Lower lobe of right lung (tissue), 2 donors: ENCODE data around the gene YIPF4. TPM values are rescaled to one million over a fixed set of nuclear protein-coding genes. Genes with fewer than 3 reads are reported as not detected.
A peak's percentile ranks its signal among the peaks of the same experiment; 100 is the strongest.
"Not testable (repeated sequence)": the region's sequence is repeated elsewhere in the genome, so short reads cannot be mapped to it uniquely, and the experiment has no call there.

Experiments used
- ATAC-seq, 2 donors: fragments of 200-7000 bp; cut with Tn5 transposase; one replicate each; pipeline ENCODE4 v1.9.1; 2020 to 2022; ENCODE audit warnings: mild to moderate bottlenecking in 2 of 2, moderate library complexity in 2 of 2
- DNase-seq: peaks from one replicate; pipeline ENCODE4 v3.0.0-alpha.2; 2020
- H3K27ac ChIP-seq: fragments of 200-600 bp; one replicate; pipeline ENCODE4 v1.8.0; 2022
- H3K27me3 ChIP-seq: fragments of 200-600 bp; one replicate; pipeline ENCODE4 v1.8.0; 2022; ENCODE audit warnings: low read depth
- H3K36me3 ChIP-seq: fragments of 200-600 bp; one replicate; pipeline ENCODE4 v1.8.0; 2022; ENCODE audit warnings: mild to moderate bottlenecking
- H3K4me1 ChIP-seq: fragments of 200-600 bp; one replicate; pipeline ENCODE4 v1.8.0; 2022
- H3K4me3 ChIP-seq: fragments of 200-600 bp; one replicate; pipeline ENCODE4 v1.8.0; 2022; ENCODE audit warnings: mild to moderate bottlenecking
- H3K9me3 ChIP-seq: fragments of 200-600 bp; one replicate; pipeline ENCODE4 v1.8.0; 2022
- intact Hi-C: fragments of 100-400 bp; cut with DNase I; formaldehyde crosslinking; loops from one replicate; pipeline ENCODE4 v1.11.0; 2022
- total RNA-seq: library from RNA; stranded (reverse); fragmentation: NEBNext Ultra II Directional; extraction: Animal tissue kit (Norgen Biotek cat#: 25700); gene quantifications from one replicate; pipeline ENCODE4 v1.2.1, GENCODE V29; 2021
- TF ChIP-seq, protein P1 (sequence below): fragments of 200-600 bp; IDR thresholded peaks from one replicate; pipeline ENCODE4 v1.8.0; 2022; ENCODE audit warnings: antibody characterized with exemption, mild to moderate bottlenecking
- donor health status: DM: no; HTN: yes; CAD: no; lungs with severe emphysema.

The YIPF4 gene
- total RNA-seq, 1 donor from 2014 or later: 59.4 TPM

- Histone ChIP-seq H3K4me1 (no peaks in the 10 kb centered on the region), H3K27me3 (no peaks in the 10 kb centered on the region), H3K36me3 (peaks cover 42% of the 10 kb centered on the region), H3K27ac (no peak overlapping the region), H3K4me3 (no peak overlapping the region), H3K9me3 (no peaks in the 10 kb centered on the region)
- ATAC-seq: no peak
- no peak for DNase-seq
- intact Hi-C loops: no loop called here
- TF ChIP-seq, protein P1, sequence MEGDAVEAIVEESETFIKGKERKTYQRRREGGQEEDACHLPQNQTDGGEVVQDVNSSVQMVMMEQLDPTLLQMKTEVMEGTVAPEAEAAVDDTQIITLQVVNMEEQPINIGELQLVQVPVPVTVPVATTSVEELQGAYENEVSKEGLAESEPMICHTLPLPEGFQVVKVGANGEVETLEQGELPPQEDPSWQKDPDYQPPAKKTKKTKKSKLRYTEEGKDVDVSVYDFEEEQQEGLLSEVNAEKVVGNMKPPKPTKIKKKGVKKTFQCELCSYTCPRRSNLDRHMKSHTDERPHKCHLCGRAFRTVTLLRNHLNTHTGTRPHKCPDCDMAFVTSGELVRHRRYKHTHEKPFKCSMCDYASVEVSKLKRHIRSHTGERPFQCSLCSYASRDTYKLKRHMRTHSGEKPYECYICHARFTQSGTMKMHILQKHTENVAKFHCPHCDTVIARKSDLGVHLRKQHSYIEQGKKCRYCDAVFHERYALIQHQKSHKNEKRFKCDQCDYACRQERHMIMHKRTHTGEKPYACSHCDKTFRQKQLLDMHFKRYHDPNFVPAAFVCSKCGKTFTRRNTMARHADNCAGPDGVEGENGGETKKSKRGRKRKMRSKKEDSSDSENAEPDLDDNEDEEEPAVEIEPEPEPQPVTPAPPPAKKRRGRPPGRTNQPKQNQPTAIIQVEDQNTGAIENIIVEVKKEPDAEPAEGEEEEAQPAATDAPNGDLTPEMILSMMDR: no peak
Observed at GRCh38 chr2:32310577-32310976, 32.9 kb downstream of the YIPF4 start.

DNA sequence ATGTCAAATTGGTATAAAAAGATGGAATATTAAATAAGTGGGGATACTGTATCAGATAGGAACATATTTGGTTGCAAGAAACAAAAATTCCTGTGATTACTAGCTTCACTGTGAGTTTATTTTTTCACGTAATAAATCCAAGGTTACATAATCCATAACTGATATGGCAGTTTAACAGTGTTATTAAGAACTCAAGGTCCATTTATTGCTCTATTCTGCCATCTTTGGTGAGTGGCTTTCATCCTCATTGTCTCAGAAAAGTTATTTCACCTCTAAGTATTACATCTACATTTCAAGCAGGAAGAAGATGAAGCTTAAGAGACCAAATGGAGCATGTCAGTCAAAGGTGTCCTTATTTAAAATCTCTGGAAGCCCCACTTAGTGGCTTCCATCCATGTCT lies 37.2 kb downstream of the YIPF4 start:
- no peak for DNase-seq
- Histone ChIP-seq H3K4me1 (no peaks in the 10 kb centered on the region), H3K27me3 (no peaks in the 10 kb centered on the region), H3K27ac (no peak overlapping the region), H3K4me3 (no peak overlapping the region), H3K36me3 (peaks cover 19% of the 10 kb centered on the region), H3K9me3 (no peaks in the 10 kb centered on the region)
- TF ChIP-seq, protein P1: no peak
- intact Hi-C loops: no loop called here
- ATAC-seq: no peak

GRCh38 chr2:32328679-32329078 lies 51.0 kb downstream of the YIPF4 start:
- DNase-seq, H3K4me3 ChIP-seq, H3K27ac ChIP-seq, H3K9me3 ChIP-seq, H3K36me3 ChIP-seq, H3K4me1 ChIP-seq, intact Hi-C loops, H3K27me3 ChIP-seq, ATAC-seq: not testable (repeated sequence)

- H3K27ac ChIP-seq, H3K36me3 ChIP-seq, H3K9me3 ChIP-seq, ATAC-seq, H3K27me3 ChIP-seq, H3K4me1 ChIP-seq, intact Hi-C loops, DNase-seq, H3K4me3 ChIP-seq: not testable (repeated sequence)
Observed at GRCh38 chr2:32329180-32329980, 51.7 kb downstream of the YIPF4 start.

GRCh38 chr2:32330136-32330535 lies 52.4 kb downstream of the YIPF4 start:
- Histone ChIP-seq H3K27me3 (no peaks in the 10 kb centered on the region), H3K4me3 (no peak overlapping the region), H3K4me1 (no peaks in the 10 kb centered on the region), H3K27ac (no peak overlapping the region), H3K36me3 (no peaks in the 10 kb centered on the region), H3K9me3 (no peaks in the 10 kb centered on the region)
- intact Hi-C loops: no loop called here
- ATAC-seq (no peak), DNase-seq (no peak)
- TF ChIP-seq, protein P1: no peak

DNA sequence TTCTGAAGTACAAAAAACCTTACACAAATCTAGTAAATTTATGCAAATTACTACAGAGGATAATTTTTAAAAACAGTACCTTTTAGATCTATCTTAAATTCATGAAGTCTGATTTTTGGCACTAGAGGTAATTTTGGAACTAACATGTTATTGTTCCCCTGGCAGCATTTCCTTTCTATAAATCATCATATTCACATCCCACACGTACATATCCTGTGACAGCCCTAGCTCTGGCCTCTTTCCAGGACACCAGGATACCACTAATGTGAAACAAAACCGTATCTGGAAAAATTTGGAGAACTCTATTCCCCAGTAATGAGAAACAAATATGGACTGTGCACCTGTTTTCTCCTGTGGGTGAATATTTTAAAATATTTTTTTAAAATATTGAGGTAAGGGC lies 65.1 kb downstream of the YIPF4 start:
- Histone ChIP-seq H3K27me3 (no peaks in the 10 kb centered on the region), H3K9me3 (no peaks in the 10 kb centered on the region), H3K36me3 (peaks cover 8% of the 10 kb centered on the region), H3K27ac (no peak overlapping the region), H3K4me3 (peak overlapping the region; percentile 27), H3K4me1 (no peaks in the 10 kb centered on the region)
- intact Hi-C loops: no loop called here
- DNase-seq (no peak), ATAC-seq (no peak)
- TF ChIP-seq, protein P1: no peak

GRCh38 chr2:32350797-32351196 lies 73.1 kb downstream of the YIPF4 start:
- DNase-seq, ATAC-seq, H3K27ac ChIP-seq, H3K9me3 ChIP-seq, H3K4me3 ChIP-seq, H3K36me3 ChIP-seq, H3K27me3 ChIP-seq, H3K4me1 ChIP-seq, intact Hi-C loops: not testable (repeated sequence)
